Body of pancreas (tissue), 4 donors: ENCODE data around the gene CYFIP2. TPM values are rescaled to one million over a fixed set of nuclear protein-coding genes. Genes with fewer than 3 reads are reported as not detected.
A peak's percentile ranks its signal among the peaks of the same experiment; 100 is the strongest.

Experiments used
- ATAC-seq: fragments of 150-250 bp; one replicate; pipeline ENCODE4 v1.9.1; 2016
- DNase-seq, 4 donors: peaks; one replicate each; pipeline ENCODE4 v3.0.0-alpha.2; 2019
- H3K27ac ChIP-seq, 4 donors: fragments of 200-600 bp; sonication (generic); 1 replicate in 3 of 4; 2 replicates in 1 of 4; pipeline versions ENCODE4 v1.5.1 to v1.6.1; 2016 to 2019; ENCODE audit warnings: mild to moderate bottlenecking in 1 of 4, mixed read lengths in 1 of 4, moderate library complexity in 1 of 4
- H3K27me3 ChIP-seq, 2 donors: fragments of 200-600 bp; sonication (generic); one replicate each; pipeline ENCODE4 v1.6.0; 2016; ENCODE audit warnings: mild to moderate bottlenecking in 1 of 2
- H3K36me3 ChIP-seq, 2 donors: fragments of 200-600 bp; sonication (generic); replicated peaks in 1 of 2; 2 replicates each; pipeline ENCODE4 v1.5.1; 2016; ENCODE audit warnings: low read depth in 2 of 2; ENCODE audit not compliant: insufficient read depth in 1 of 2
- H3K4me1 ChIP-seq: fragments of 200-600 bp; sonication (generic); one replicate; pipeline ENCODE4 v1.6.0; 2016
- H3K4me3 ChIP-seq, 2 donors: fragments of 200-600 bp; sonication (generic); 1 replicate in 1 of 2; 2 replicates in 1 of 2; pipeline ENCODE4 v1.5.1; 2016 to 2019
- H3K9me3 ChIP-seq, 3 donors: fragments of 200-600 bp; sonication (generic); 1 replicate in 2 of 3; 2 replicates in 1 of 3; pipeline ENCODE4 v1.5.1; 2016
- POLR2A ChIP-seq, 3 donors: fragments of 450-650 bp; IDR thresholded peaks; one replicate each; pipeline ENCODE4 v1.6.1; 2016; ENCODE audit warnings: antibody characterized with exemption in 3 of 3, mild to moderate bottlenecking in 2 of 3
- WGBS, 2 donors: methylation state at CpG; one replicate each; pipeline ENCODE4 v1.1.5; 2017; 5-methylcytosine and 5-hydroxymethylcytosine counted together
- intact Hi-C: fragments of 100-400 bp; cut with DNase I; formaldehyde crosslinking; loops from one replicate; pipeline ENCODE4 v1.15.1; 2023
- total RNA-seq, 2 donors: library from RNA; depleted of rRNA; stranded (reverse); fragments of >200 nt; gene quantifications; one replicate each; pipeline ENCODE4 v1.1.0, GENCODE V29; 2016
- TF ChIP-seq, protein P1 (sequence below), 7 experiments: fragments of 450-650 bp in 4 of 7; fragments of 200-600 bp in 3 of 7; sonication (generic) in 3 of 7; IDR thresholded peaks; one replicate each; pipeline ENCODE4 v1.5.1; 2016 to 2019; ENCODE audit warnings: antibody characterized with exemption in 7 of 7

The CYFIP2 gene
- total RNA-seq, 2 donors from 2014 or later = 15.6 to 22.1 TPM

GRCh38 chr5:157389103-157389502 lies 123.2 kb downstream of the CYFIP2 start:
- no peaks in the 10 kb centered on the region for H3K4me1 ChIP-seq
- WGBS, 2 donors = 95 to 96% methylated on average over 16 to 17 of the region's 17 CpGs
- H3K4me3 ChIP-seq = no peak overlapping the region
- intact Hi-C loops = no loop called here
- DNase-seq = no peak
- H3K9me3 ChIP-seq = no peaks in the 10 kb centered on the region
- H3K27me3 ChIP-seq = no peaks in the 10 kb centered on the region
- no peak overlapping the region for H3K27ac ChIP-seq
- no peaks in the 10 kb centered on the region for H3K36me3 ChIP-seq
- TF ChIP-seq, protein P1, sequence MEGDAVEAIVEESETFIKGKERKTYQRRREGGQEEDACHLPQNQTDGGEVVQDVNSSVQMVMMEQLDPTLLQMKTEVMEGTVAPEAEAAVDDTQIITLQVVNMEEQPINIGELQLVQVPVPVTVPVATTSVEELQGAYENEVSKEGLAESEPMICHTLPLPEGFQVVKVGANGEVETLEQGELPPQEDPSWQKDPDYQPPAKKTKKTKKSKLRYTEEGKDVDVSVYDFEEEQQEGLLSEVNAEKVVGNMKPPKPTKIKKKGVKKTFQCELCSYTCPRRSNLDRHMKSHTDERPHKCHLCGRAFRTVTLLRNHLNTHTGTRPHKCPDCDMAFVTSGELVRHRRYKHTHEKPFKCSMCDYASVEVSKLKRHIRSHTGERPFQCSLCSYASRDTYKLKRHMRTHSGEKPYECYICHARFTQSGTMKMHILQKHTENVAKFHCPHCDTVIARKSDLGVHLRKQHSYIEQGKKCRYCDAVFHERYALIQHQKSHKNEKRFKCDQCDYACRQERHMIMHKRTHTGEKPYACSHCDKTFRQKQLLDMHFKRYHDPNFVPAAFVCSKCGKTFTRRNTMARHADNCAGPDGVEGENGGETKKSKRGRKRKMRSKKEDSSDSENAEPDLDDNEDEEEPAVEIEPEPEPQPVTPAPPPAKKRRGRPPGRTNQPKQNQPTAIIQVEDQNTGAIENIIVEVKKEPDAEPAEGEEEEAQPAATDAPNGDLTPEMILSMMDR (IDR thresholded peaks at IDR 0.05) = no peak
- TF ChIP-seq POLR2A (IDR thresholded peaks at IDR 0.05) = no peak
- ATAC-seq = no peak

GRCh38 chr5:157390133-157390532 lies 124.2 kb downstream of the CYFIP2 start:
- H3K4me3 ChIP-seq = no peak overlapping the region
- TF ChIP-seq, protein P1 (IDR thresholded peaks at IDR 0.05) = no peak
- TF ChIP-seq POLR2A (IDR thresholded peaks at IDR 0.05) = no peak
- no peaks in the 10 kb centered on the region for H3K4me1 ChIP-seq
- H3K9me3 ChIP-seq = no peaks in the 10 kb centered on the region
- H3K27me3 ChIP-seq = no peaks in the 10 kb centered on the region
- H3K27ac ChIP-seq = no peak overlapping the region
- ATAC-seq (no peak), DNase-seq (no peak)
- intact Hi-C loops = no loop called here
- 85 to 94% methylated on average over 3 to 4 of the region's 5 CpGs for WGBS, 2 donors
- H3K36me3 ChIP-seq = no peaks in the 10 kb centered on the region

- intact Hi-C loops = no loop called here
- no peak for TF ChIP-seq POLR2A (IDR thresholded peaks at IDR 0.05)
- TF ChIP-seq, protein P1 (IDR thresholded peaks at IDR 0.05) = no peak
- H3K4me1 ChIP-seq = no peaks in the 10 kb centered on the region
- H3K9me3 ChIP-seq = no peaks in the 10 kb centered on the region
- DNase-seq = peak in 1 of 4 donors; percentile 17
- WGBS, 2 donors = 67 to 68% methylated on average over 15 of the region's 15 CpGs
- no peaks in the 10 kb centered on the region for H3K27me3 ChIP-seq
- ATAC-seq = no peak
- H3K27ac ChIP-seq = no peak overlapping the region
- H3K4me3 ChIP-seq = no peak overlapping the region
- H3K36me3 ChIP-seq = no peaks in the 10 kb centered on the region
Measured at GRCh38 chr5:157390551-157391297, 124.8 kb downstream of the CYFIP2 start.

- no peak for ATAC-seq
- H3K4me1 ChIP-seq = no peaks in the 10 kb centered on the region
- no peak for DNase-seq
- no peak overlapping the region for H3K4me3 ChIP-seq
- no peaks in the 10 kb centered on the region for H3K36me3 ChIP-seq
- TF ChIP-seq, protein P1 (IDR thresholded peaks at IDR 0.05) = no peak
- TF ChIP-seq POLR2A (IDR thresholded peaks at IDR 0.05) = no peak
- no peak overlapping the region for H3K27ac ChIP-seq
- H3K27me3 ChIP-seq = no peaks in the 10 kb centered on the region
- no peaks in the 10 kb centered on the region for H3K9me3 ChIP-seq
- intact Hi-C loops = no loop called here
Measured at GRCh38 chr5:157398305-157398704, 132.4 kb downstream of the CYFIP2 start.
